Measurements from ENCODE around the gene LIPC.

Gene LIPC

DNA sequence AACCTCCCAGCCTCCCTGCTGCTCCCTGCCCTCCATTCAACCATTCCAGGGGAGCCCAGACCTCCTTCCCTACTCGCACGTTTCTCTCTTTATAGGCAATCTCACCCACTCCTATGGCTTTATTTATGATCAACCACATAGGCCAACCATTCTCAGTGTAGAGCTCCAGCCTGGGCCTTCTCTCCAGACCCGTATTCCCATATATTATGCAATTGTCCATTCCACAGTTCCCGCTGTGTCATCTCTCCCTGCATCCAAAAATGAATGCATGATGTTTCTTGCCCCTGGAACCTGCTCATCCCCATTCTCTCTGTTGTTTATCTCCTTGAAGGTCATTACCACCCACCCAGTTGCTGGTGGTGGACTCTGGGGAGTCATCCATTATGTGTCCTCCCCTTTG is 140.7 kb downstream of the LIPC start:
- DNase-seq (ENCODE audit: low spot score): no peak
- Mint-ChIP-seq H3K4me3 (no peak overlapping the region), H3K4me1 (ENCODE audit: low read depth) (peaks cover 21% of the 10 kb centered on the region), H3K27ac (no peak overlapping the region), H3K27me3 (ENCODE audit: low read depth) (no peaks in the 10 kb centered on the region), H3K36me3 (ENCODE audit: low read depth) (no peaks in the 10 kb centered on the region), H3K9me3 (no peaks in the 10 kb centered on the region)

DNA sequence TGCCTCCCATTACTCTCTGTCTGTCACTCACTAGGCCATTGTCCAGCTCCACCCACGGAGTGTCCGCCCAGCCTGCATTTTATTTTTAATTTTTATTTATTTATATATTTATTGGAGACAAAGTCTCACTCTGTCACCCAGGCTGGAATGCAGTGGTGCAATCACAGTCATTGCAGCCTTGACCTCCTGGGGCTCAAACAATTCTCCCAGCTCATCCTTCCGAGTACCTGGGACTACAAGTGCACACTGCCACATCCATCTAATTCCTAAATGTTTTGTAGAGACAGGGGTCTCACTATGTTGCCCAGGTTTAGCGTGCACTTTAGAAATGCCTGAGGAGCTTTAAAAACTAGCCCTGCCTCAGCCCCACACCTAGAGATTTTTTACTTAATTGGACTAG is 141.5 kb downstream of the LIPC start:
- Mint-ChIP-seq H3K4me1 (ENCODE audit: low read depth) (peaks cover 17% of the 10 kb centered on the region), H3K9me3 (no peaks in the 10 kb centered on the region), H3K36me3 (ENCODE audit: low read depth) (no peaks in the 10 kb centered on the region), H3K4me3 (no peak overlapping the region), H3K27me3 (ENCODE audit: low read depth) (no peaks in the 10 kb centered on the region), H3K27ac (no peak overlapping the region)
- DNase-seq (ENCODE audit: low spot score): no peak

DNA sequence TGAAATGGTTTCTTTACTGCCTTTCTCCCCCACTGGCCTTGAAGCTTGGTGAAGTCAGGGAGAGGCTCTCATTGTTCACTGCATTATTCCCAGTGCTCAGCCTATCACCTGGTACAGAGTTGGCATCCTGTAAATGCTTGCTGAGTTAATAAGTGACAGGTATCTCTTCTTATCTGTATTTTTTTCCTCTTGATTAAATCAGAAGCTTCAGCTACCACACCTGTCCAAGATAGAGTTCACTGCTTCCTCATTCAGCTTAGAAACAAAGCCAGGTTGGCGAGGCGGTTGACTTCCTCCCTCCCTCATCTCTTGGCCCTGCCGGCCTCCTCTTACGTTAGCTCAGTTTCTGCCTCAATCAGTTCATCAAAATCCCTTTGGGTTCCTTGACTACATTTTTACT is 142.8 kb downstream of the LIPC start:
- H3K36me3 Mint-ChIP-seq (ENCODE audit: low read depth): no peaks in the 10 kb centered on the region
- no peak overlapping the region for H3K4me3 Mint-ChIP-seq
- peaks cover 13% of the 10 kb centered on the region for H3K4me1 Mint-ChIP-seq (ENCODE audit: low read depth)
- no peaks in the 10 kb centered on the region for H3K9me3 Mint-ChIP-seq
- no peak for DNase-seq (ENCODE audit: low spot score)
- H3K27me3 Mint-ChIP-seq (ENCODE audit: low read depth): no peaks in the 10 kb centered on the region
- no peak overlapping the region for H3K27ac Mint-ChIP-seq

DNA sequence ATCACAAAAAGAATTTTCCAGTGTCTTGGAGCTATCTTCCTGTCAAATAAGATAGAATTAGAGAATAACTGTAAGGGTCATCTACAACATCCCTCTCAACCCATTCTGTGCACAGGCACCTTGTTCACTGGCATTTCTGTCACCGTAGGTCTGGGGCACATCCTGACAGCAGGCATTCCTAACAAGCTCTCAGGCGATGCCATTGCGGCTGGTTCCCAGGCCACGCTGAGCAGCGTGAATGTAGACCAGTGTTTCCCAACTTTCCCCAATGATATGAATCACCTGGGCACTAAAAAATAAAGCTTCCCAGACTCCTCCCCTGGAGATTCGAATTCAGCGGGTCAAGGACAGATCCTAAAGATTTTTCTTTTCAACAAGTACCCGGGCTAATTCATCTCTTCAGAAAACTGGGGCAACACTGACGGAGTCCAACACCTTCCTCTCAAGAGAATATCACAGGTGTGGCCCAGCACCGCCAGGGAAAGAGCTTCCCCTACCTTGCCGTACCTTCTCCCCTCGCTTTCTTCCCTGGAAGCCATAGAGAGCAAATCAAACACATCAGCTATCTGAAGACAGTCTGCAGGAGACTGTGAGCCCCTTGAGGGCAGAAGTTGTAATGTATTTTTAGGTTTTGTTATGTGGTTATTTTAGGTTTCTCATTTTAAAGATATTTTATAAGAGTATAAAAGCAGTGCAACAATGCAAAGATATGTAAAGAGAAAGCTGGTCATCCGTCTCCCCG is 143.4 kb downstream of the LIPC start:
- Mint-ChIP-seq H3K4me1 (ENCODE audit: low read depth) (peaks cover 13% of the 10 kb centered on the region), H3K36me3 (ENCODE audit: low read depth) (no peaks in the 10 kb centered on the region), H3K27me3 (ENCODE audit: low read depth) (no peaks in the 10 kb centered on the region), H3K9me3 (no peaks in the 10 kb centered on the region), H3K4me3 (no peak overlapping the region), H3K27ac (no peak overlapping the region)
- no peak for DNase-seq (ENCODE audit: low spot score)

DNA sequence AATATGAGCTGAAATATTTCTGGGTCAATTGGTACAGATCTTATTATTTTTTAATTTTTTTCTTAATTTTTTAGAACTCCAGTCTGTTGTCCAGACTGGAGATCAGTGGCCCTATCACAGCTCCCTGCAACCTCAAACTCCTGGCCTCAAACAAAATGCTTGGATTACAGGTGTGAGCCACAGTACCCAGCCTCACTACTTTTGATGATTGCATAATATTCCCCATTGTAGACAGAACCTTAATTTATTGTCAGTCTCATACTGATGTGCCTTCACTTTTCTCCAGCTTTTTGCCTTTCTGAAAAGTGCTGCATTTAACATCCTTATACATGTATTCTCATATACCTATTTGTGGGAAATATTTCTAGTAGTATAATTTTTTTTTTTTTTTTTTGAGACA is 144.9 kb downstream of the LIPC start:
- Mint-ChIP-seq H3K9me3 (peaks cover under 1% of the 10 kb centered on the region), H3K27me3 (ENCODE audit: low read depth) (no peaks in the 10 kb centered on the region), H3K36me3 (ENCODE audit: low read depth) (peaks cover under 1% of the 10 kb centered on the region), H3K4me3 (no peak overlapping the region), H3K27ac (no peak overlapping the region), H3K4me1 (ENCODE audit: low read depth) (peaks cover 13% of the 10 kb centered on the region)
- DNase-seq (ENCODE audit: low spot score): no peak

DNA sequence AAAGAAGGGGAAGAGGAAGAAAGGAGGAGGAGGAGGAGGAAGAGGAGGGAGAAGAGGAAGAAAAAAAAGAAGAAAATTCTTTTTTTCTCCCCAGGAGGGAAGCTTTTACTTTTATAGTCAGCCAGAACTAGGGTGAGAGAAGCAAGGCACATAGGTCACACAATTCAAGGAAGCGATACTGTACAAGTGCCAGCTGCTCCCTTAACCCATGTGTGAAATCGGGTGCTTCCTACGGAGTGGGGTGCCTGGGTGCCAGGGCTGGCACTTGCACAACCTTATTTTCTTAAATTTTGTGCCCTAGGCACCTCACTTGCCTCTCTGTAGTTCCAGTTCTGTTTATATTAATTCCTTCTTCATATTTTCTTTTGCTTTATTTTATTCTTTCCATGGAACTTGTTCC is 150.4 kb downstream of the LIPC start:
- H3K4me1 Mint-ChIP-seq (ENCODE audit: low read depth): peaks cover 19% of the 10 kb centered on the region
- no peak overlapping the region for H3K27ac Mint-ChIP-seq
- no peak overlapping the region for H3K4me3 Mint-ChIP-seq
- H3K36me3 Mint-ChIP-seq (ENCODE audit: low read depth): peaks cover 7% of the 10 kb centered on the region
- H3K27me3 Mint-ChIP-seq (ENCODE audit: low read depth): no peaks in the 10 kb centered on the region
- H3K9me3 Mint-ChIP-seq: peaks cover 22% of the 10 kb centered on the region
- DNase-seq (ENCODE audit: low spot score): no peak

DNA sequence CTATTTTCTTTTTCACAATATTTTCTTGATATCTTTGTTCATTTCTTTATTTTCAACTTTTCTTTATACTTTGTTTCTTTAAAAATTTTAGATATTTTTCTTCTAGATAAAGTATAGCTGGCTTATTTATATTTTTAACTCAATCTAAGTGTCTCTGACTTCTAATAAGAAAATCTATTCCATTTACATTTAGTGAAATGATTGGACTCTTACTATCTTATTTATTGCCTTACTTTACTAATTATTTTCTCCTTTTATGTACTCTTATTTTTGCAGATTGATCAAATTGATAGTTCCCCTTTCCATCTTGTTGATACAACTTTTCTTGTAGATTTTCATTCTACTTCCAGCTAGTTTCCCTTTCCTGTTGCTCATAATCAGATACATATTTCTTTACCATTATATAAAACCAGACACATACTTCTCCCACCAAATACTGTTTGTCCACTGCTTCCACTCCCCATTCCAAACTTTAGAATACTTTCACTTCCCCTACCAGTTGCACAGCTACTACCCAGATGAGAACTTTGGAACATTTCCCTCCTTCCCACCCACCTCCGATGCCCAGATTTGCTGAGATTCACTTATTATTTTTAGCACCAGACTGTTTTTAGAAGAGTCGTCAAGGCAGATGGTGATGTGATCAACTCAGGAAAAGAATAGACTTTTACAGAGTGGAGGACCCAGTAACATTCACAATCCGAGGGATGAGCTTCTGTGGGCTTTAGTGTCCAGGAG is 151.5 kb downstream of the LIPC start:
- H3K4me1 Mint-ChIP-seq (ENCODE audit: low read depth): peaks cover 19% of the 10 kb centered on the region
- no peak overlapping the region for H3K27ac Mint-ChIP-seq
- no peak overlapping the region for H3K4me3 Mint-ChIP-seq
- H3K36me3 Mint-ChIP-seq (ENCODE audit: low read depth): peaks cover 7% of the 10 kb centered on the region
- H3K27me3 Mint-ChIP-seq (ENCODE audit: low read depth): no peaks in the 10 kb centered on the region
- no peak for DNase-seq (ENCODE audit: low spot score)
- H3K9me3 Mint-ChIP-seq: peaks cover 22% of the 10 kb centered on the region

DNA sequence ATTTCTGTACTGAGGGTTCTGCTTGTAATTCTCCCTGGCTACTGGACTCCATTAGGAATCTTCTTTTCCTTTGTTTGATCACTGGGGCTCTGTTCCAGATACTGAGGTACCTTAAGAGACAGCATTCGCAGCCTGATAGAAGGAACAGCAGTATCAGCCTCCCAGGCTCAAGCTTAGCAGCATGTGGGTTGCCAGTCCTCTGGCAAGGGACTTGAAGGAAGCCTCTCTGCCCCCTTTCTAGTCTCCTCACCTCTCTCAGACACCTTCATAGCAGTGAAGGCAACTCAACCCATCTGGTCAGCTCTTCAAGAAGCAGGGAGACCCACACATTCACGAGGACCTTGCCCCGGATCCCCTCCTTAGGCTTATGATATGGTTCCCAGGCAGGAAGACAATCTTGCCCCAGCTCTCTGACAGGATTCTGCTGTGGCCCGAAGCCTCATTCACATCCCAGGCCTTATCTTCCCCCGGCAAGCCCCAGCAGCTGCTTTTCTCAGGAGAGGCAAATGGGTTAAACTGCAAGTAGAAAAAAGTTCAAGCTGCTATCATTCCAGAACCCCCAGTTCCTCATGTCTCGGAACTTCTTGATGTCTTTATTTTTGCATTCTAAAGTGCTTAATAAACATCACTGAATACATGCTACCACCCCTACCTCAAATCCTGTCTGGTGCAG is 153.1 kb downstream of the LIPC start:
- Mint-ChIP-seq H3K4me3 (peak overlapping the region; percentile 41), H3K36me3 (ENCODE audit: low read depth) (peaks cover 8% of the 10 kb centered on the region), H3K4me1 (ENCODE audit: low read depth) (peaks cover 21% of the 10 kb centered on the region), H3K27me3 (ENCODE audit: low read depth) (no peaks in the 10 kb centered on the region), H3K9me3 (peaks cover 22% of the 10 kb centered on the region), H3K27ac (peak overlapping the region; percentile 26)
- no peak for DNase-seq (ENCODE audit: low spot score)

DNA sequence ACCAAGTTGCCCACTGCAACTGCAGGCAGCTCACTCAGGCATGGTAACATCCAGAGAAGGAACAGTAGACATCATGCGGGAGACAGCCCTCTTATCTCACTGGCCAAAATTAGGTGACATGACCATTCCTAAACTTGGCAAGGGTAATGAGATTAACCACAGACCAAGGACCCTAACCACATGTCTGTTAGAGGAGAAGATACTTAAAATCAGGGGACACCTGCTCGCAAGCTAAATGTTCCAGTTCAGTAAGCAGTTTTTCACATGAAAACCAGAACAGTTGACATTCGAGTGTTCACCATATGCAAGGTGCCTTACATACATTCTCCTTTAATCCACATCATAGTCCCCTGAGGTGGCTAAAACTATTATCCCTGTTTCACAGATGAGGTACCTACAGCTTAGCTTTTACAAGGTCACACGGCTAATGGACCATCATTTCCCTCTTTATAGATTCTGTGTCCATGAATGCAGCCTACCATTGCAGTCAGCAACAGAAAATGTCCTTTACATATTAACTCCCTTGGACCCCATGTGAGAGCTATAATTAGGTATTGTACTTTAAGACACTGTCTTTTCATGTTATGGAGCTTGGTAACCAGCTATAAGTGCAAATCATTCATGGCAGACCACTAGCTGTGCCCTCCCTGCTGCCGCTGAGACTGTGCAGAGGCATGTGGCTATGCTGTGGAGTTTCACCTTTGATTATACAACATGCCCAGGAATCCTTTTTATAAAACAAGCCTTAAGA is 154.1 kb downstream of the LIPC start:
- Mint-ChIP-seq H3K4me1 (ENCODE audit: low read depth) (peaks cover 26% of the 10 kb centered on the region), H3K36me3 (ENCODE audit: low read depth) (peaks cover 10% of the 10 kb centered on the region), H3K9me3 (peaks cover 22% of the 10 kb centered on the region), H3K4me3 (peak overlapping the region; percentile 41), H3K27me3 (ENCODE audit: low read depth) (no peaks in the 10 kb centered on the region), H3K27ac (peak overlapping the region; percentile 26)
- no peak for DNase-seq (ENCODE audit: low spot score)

DNA sequence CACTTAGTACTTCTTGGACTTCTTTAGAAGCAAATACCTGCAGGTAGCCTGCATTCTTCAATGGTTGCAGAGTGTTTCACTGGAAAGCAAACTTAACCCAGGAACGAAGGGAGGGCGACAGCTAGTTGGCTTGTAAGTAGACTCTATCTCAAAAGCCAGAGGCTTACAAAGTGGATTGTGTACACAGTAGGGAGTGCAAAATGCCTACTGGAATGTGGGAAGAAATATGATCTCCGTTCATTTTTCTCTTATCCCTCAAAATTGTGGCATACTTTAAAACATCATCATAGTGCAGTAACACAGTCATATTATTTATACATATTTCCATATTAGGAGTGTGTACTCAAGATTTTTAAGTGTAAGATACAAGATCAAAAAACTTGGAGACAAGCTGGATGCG is 155.7 kb downstream of the LIPC start:
- DNase-seq (ENCODE audit: low spot score): no peak
- Mint-ChIP-seq H3K27me3 (ENCODE audit: low read depth) (no peaks in the 10 kb centered on the region), H3K4me1 (ENCODE audit: low read depth) (peaks cover 26% of the 10 kb centered on the region), H3K9me3 (peaks cover 18% of the 10 kb centered on the region), H3K36me3 (ENCODE audit: low read depth) (peaks cover 14% of the 10 kb centered on the region), H3K27ac (no peak overlapping the region), H3K4me3 (no peak overlapping the region)

DNA sequence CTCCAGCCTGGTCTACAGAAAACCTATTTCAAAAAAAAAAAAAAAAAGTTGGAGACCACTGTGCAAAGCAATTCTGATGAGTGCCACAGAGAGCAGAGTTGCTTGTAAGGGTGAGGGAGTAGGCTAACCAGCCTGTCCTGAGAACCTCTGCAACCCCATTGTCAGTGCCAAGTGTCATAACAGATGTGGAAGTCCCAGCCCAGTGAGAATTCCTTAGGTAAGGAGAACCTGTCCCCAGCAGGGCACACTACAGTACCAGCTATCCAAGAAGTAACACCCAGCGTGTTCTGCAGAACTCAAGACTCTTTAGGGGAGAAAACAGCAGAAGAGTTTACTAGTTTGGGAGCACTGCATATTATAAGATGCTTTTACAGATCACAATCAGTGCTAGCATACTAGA is 156.3 kb downstream of the LIPC start:
- Mint-ChIP-seq H3K4me3 (no peak overlapping the region), H3K36me3 (ENCODE audit: low read depth) (peaks cover 16% of the 10 kb centered on the region), H3K27me3 (ENCODE audit: low read depth) (no peaks in the 10 kb centered on the region), H3K9me3 (peaks cover 15% of the 10 kb centered on the region), H3K27ac (no peak overlapping the region), H3K4me1 (ENCODE audit: low read depth) (peaks cover 26% of the 10 kb centered on the region)
- DNase-seq (ENCODE audit: low spot score): no peak

DNA sequence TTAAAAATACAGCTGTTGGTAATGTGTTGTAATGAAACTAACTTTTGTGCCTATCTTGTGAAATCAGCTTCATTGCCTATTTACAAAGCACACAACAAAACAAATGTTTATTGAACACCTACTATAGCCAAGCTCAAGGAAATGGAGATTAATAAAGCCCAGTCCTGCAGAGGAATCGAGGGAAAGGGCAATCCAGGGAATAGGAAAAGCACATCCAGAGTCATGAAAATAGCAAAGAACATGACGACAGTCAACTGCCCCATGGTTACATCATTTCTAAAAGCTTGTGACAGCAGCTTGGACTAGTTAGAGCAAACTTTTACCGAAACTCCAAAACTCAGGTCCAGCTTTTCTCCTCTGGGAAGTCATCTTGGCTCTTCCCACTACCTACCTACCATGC is 157.3 kb downstream of the LIPC start:
- Mint-ChIP-seq H3K4me3 (no peak overlapping the region), H3K36me3 (ENCODE audit: low read depth) (peaks cover 22% of the 10 kb centered on the region), H3K27ac (no peak overlapping the region), H3K9me3 (peaks cover 5% of the 10 kb centered on the region), H3K27me3 (ENCODE audit: low read depth) (no peaks in the 10 kb centered on the region), H3K4me1 (ENCODE audit: low read depth) (peaks cover 34% of the 10 kb centered on the region)
- no peak for DNase-seq (ENCODE audit: low spot score)

DNA sequence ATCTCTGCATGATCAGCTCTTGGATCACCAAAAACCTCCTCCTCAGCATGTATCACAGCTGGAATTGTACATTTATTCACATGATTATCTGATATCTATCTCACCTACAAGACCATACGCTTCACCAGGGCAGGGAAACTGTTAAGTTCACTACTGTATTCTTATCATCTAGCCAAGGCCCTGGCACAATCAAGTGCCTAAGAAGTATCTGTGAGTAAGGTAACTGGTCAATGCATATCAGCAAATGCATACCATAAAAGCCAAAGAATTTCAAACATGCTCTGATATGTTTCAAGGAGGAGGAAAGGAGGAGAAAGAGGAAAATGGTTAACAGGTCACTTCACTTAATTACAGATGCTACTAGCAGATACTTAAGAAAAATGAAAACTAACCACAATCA is 158.4 kb downstream of the LIPC start:
- H3K27ac Mint-ChIP-seq: no peak overlapping the region
- DNase-seq (ENCODE audit: low spot score): no peak
- H3K4me3 Mint-ChIP-seq: no peak overlapping the region
- no peaks in the 10 kb centered on the region for H3K9me3 Mint-ChIP-seq
- H3K4me1 Mint-ChIP-seq (ENCODE audit: low read depth): peaks cover 36% of the 10 kb centered on the region
- H3K27me3 Mint-ChIP-seq (ENCODE audit: low read depth): no peaks in the 10 kb centered on the region
- H3K36me3 Mint-ChIP-seq (ENCODE audit: low read depth): peaks cover 28% of the 10 kb centered on the region

DNA sequence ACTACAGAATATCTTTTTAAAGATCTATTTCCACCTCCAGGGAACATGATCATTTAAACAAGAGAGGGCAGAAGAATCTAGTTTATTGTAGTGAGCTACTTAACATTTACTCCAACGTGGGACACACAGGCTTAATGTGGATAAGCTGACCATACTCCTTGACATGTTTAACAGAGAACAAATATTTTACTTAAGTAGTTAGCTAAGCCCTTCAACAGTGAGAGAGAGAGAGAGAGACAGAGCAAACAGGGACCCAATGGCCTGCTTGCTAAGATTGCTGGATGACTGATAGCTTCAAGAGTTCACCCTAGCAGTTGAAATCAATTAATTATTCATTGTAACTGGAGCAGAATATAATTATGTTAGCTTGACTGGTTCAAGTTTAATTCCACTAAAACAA is 159.1 kb downstream of the LIPC start:
- H3K36me3 Mint-ChIP-seq (ENCODE audit: low read depth): peaks cover 34% of the 10 kb centered on the region
- peaks cover 35% of the 10 kb centered on the region for H3K4me1 Mint-ChIP-seq (ENCODE audit: low read depth)
- no peaks in the 10 kb centered on the region for H3K9me3 Mint-ChIP-seq
- no peaks in the 10 kb centered on the region for H3K27me3 Mint-ChIP-seq (ENCODE audit: low read depth)
- DNase-seq (ENCODE audit: low spot score): no peak
- H3K4me3 Mint-ChIP-seq: no peak overlapping the region
- no peak overlapping the region for H3K27ac Mint-ChIP-seq
